HG02938 (cell line): ENCODE data around the gene ERAL1.
"Not testable (repeated sequence)": the region's sequence is repeated elsewhere in the genome, so short reads cannot be mapped to it uniquely, and the experiment has no call there.

ENCODE experiments used
- ATAC-seq: cut with Tn5 transposase; IDR thresholded peaks from one replicate; pipeline ENCODE4 v1.9.1; 2021; ENCODE audit warnings: mild to moderate bottlenecking, moderate library complexity; ENCODE audit not compliant: unreplicated experiment

ERAL1 gene

GRCh38 chr17:28897769-28898526, 43.1 kb downstream of the ERAL1 start:
- ATAC-seq, result no peak

GRCh38 chr17:28898527-28898955, 43.7 kb downstream of the ERAL1 start:
- no peak for ATAC-seq

GRCh38 chr17:28899212-28899815, 44.5 kb downstream of the ERAL1 start:
- ATAC-seq, result no peak

- ATAC-seq, result no peak
Observed at GRCh38 chr17:28900986-28901726, 46.3 kb downstream of the ERAL1 start.

DNA sequence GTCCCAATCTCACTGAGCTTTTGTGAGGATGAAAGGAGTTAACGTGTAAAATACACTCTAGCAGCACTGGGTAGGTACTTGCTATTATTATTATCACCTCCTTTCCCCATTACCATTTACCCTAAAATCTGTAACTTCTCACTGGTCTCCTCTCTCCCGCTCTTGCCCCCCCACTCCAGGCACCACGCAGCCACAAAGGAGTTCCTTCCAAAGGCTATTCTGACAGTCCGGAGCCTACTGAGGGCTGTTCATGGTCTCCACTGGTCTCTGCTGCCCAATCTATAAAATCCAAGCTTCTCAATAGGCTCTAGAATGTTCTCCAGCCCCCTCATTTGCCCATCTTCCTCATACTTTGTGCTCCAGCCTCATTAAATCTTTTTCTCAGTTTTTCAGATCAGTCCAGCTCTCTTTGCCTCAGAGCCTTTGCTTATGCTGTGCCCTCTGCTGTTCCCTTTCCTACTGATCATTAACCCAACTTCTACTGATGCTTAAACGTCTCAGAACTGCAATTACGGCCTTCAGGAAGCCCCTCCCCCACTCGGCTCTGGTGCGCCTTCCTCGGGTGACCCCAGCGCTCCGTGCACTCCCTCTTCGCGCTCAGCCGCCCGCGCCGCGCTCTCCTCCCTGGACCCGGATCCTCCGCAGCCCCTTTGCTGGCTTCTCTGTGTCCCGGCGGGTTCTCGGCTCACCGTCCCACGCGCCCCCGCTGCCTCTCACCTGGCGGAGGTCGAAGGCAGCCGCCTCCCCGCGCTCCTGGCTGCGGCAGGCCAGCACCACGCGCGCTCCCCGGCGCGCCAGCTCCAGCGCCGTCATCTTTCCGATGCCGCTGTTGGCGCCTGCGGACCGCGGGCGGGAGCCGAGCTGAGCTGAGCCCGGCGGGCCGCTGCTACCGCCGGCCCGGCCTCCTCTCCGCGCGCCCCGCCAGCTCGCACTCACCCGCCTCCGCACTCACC, 47.3 kb downstream of the ERAL1 start:
- ATAC-seq, result peak; percentile 29

DNA sequence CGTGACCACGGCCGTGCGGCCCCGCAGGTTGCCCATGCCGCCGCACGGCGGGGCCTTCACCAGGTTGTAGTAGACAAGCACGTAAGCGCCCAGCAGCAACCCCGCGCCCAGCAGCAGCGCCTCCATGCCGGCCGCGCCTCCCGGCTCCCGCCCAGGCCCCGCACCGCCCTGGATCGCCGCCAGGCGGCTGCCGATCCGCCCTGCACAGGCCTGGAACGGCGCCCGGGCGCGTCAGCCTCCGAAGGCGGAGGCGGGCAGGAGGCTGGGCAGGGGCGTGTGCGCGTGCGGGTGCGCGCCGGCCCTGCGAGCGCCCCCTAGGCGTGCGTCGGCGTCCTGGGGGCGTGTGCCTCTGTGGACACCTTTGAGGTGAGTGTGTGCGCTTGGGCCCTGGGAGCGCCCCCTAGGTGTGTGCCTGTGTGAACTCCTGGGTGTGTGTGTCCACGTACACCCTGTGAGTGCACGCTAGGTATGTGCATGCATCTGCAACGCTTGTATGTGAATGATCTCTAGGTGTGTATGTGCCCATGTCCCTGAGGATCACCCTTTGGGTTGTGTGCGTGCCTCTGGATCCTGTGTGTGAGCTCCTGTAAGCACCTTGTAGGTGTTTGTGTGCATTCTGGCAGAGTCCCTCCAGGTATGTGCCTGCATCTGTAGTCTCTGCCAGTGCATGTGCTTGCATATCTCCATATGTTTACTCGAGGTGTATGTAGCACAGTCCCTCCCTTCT, 48.2 kb downstream of the ERAL1 start, which contains the start of gene DHRS13:
Gene DHRS13 (minus strand): TSS at position 261 of the 727 bp plus-strand sequence. CDS start 135 bp downstream, at position 126.
- peak; percentile 74 for ATAC-seq

DNA sequence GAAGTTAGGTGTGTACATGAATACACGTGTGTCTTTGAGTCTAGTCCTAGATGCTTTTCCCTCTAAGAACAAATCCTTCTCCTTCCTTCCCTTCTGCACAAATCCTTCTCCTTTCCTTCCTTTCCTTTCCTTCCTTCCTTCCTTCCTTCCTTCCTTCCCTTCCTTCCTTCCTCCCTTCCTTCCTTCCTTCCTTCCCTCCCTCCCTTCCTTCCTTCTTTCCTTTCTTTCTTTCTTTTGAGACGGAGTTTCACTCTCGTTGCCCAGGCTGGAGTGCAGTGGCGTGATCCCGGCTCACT, 48.7 kb downstream of the ERAL1 start:
- not testable (repeated sequence) for ATAC-seq

DNA sequence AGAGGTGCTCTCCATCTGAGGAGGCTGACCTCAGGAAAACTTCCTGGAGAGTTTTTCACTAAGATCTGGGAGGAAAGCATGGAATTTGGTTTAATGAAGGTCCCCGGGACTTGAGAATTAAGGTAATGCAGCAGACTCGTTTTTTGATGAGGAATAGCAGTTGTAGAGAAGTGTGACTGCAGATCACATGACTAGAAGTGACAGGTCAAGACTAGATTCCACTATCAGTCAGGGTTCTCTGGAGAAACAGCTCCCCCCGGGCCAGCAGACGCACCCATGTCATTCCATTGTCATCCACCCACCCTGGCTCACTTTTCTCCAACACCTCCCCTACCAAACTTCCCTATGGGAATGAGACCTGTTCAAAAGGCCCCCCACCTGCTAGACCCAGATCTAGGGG, 50.0 kb downstream of the ERAL1 start:
- no peak for ATAC-seq

GRCh38 chr17:28906276-28906675, 51.5 kb downstream of the ERAL1 start:
- ATAC-seq, result no peak

- no peak for ATAC-seq
Observed at GRCh38 chr17:28906706-28907438, 52.1 kb downstream of the ERAL1 start.

DNA sequence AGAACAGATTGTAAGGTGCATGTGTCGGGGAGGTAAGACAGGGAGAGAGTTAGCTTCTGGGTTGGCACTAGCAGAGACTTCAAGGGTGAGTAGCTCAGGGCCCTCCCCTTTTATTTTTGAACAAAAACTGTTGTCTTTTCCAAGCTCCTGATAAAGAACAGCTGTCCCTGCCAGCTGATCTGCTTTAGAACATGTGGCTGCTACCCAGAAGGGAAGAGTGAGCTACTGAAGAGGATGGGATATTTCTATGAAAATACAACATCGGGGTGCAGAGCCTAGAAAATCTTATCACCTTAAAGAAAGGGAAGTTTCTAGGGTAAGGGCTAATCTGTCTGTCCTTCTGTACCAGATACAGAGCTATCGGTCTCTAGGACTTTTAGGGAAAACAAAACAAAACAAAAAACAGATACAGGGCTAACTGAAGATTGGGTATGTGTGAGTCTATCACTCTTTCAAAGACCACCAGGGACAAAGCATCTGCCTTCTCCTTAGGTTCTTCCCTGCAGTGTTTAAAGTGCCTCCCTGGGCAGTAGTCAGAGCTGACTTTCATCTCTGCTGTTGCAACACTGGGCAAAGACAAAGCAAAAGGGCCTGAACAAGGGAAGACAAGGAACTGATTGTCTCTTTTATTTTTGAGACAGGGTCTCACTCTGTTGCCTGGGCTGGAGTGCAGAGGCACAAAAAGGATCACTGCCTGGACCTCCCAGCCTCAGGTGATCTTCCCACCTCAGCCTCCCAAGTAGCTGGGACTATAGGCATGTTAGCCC, 53.1 kb downstream of the ERAL1 start:
- no peak for ATAC-seq

GRCh38 chr17:28908640-28909167, 53.9 kb downstream of the ERAL1 start:
- ATAC-seq, result no peak

- no peak for ATAC-seq
Observed at GRCh38 chr17:28910534-28910933, 55.7 kb downstream of the ERAL1 start.
